GM19025 (cell line): ENCODE results near the gene DNAJC5.

Experiments
- ATAC-seq: cut with Tn5 transposase; IDR thresholded peaks from one replicate; pipeline ENCODE4 v1.9.1; 2021; ENCODE audit warnings: mild to moderate bottlenecking, low read depth, moderate library complexity; ENCODE audit not compliant: unreplicated experiment

DNAJC5 gene

DNA sequence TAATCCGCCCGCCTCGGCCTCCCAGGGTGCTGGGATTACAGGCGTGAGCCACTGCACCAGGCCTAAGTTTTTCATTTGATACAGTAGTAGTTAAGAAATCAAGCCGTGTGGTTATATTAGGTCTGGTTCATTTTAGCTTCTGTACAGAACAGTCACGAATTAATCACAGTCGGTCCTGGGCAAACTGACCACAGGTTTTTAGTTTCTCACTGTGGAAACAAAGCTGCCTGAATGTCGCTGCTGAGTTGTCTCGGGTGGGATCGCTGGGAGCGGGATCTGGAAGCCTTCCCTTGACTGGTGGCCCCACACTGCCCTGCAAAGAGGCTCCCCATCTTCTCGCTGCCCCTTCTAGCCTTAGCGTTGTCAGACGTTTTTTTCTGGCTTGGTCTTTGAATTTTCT is 42.7 kb downstream of the DNAJC5 start:
- no peak for ATAC-seq

DNA sequence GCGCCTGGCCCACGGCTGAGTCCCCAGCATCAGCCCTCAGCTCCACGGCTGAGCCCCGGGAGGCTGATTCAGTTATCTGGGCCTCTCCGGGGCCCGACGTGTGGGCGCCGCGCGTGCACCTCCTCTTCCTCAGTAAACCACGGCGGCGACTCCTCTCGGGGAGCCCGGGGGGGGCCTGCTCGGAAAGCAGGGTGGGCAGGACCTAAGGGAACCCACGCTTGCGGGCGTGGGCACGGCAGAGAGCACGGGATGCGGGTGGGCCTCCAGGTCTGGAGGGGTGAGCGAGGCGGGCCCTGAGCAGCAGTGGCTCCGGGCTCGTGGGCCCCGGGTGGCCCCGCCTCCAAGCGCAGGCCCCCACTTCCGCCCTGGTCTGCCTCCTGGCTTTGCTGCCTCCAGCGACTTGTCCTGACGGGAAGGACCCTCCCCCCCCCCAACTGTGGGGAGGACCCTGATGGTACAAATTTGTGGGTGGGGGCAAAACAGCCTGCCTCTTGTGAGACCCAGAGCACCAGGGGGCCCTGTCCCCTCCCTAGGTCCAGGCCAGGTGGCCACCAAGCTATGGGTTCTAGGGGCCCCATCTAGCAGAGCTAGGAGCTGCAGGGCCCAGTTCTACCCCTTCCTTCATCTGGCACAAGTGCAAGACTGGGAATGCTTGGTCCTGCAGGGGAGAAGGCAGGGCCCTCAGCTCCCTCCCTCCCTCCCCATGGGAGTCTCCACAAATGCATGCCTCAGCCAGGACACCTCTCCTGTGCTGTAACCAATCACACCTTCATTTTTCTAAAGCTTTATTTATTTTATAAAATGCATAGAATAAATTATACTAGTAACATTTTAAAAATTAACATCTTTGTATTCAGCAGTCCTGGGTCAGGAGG is 44.4 kb downstream of the DNAJC5 start:
- no peak for ATAC-seq

DNA sequence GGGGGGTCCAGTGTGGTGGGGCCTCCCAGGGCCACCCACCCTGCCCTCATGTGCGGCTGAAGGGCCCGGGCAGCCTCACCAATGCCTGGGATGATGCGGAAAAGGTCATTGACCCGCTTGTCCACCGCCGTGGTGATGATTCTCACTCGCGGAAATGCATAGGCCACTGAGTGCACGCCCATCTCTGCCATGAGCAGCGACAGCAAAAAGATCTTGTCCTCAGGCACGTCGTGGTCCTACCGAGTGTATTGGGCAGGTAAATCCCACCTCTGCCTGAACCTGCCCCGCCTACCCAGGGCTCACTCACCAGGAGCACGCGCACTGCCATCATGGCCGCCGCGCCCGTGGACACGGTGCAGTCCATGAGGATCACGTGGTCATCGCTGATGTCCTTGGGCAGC is 45.1 kb downstream of the DNAJC5 start:
- no peak for ATAC-seq

DNA sequence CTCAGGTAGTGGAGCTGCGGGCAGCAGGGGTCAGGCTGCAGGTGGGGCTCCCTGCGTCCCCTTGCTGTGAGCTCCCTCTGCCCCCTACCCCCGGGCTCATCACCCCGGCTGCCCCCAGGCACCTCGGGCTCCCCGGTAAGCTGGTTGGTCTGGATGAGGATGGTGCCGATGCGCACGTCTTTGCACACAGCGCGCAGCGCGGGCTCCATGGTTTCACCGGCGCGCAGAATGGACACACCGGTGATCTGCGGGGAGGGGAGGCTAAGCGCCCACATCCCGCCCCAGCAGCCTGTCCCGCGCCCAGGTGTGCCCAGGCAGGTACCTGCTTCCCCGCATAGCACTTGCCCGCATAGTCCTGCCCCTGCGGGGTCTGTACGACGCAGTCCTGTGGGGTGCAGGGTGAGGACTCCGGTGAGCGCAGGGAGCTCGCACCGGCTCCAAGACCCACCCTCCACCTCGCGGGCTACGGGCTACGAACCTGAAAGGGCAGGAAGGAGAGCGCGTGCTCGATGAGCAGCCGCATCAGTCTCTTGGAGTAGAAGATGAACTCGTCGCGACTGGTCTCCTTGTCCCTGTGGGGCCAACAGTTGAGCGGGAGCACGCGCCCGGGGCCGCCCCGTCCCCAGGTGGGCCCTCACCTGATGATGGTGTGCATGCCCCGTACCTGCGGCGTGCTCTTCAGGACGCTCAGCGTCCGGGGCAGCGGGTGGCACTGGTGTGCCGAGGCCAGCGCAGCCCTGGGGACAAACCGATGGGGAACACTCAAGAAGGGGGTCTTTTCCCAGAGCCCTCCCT is 45.7 kb downstream of the DNAJC5 start:
- ATAC-seq: no peak

DNA sequence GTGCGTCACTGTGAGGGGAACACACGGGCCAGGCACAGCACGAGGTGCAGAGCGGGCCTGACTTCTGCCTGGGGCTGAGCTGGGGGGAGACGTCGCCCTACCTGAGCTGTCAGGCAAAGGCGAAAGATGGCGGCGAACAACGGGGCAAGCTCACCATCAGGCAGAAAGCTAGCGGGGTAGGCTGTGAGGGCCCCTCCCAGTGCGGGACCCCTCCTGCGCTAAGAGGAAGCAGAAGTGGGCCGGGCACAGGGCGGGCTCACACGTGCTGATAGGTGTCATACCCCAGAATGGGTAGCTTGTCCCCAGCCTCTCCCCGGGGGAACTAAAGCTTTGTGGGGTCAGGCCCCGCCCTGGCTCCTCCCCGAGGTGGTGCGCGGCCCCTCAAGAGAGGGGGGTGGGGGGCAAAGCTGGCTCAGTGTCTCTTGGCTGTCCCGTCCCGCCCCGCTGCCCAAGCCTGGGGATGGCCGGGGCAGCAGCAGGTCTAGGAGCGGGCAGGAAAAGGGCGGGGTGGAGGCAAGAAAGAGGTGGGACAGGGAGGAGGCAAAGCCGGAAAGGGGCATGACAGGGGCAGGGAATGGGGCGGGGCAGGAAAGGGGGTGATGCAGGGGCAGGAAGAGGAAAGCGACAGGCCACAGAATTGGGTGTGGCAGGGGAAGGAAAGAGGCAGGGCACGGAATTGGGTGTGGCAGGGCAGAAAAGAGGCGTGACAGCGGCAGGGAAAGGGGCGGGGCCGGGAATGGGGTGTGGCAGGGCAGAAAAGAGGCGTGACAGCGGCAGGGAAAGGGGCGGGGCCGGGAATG is 46.6 kb downstream of the DNAJC5 start:
- ATAC-seq: no peak

DNA sequence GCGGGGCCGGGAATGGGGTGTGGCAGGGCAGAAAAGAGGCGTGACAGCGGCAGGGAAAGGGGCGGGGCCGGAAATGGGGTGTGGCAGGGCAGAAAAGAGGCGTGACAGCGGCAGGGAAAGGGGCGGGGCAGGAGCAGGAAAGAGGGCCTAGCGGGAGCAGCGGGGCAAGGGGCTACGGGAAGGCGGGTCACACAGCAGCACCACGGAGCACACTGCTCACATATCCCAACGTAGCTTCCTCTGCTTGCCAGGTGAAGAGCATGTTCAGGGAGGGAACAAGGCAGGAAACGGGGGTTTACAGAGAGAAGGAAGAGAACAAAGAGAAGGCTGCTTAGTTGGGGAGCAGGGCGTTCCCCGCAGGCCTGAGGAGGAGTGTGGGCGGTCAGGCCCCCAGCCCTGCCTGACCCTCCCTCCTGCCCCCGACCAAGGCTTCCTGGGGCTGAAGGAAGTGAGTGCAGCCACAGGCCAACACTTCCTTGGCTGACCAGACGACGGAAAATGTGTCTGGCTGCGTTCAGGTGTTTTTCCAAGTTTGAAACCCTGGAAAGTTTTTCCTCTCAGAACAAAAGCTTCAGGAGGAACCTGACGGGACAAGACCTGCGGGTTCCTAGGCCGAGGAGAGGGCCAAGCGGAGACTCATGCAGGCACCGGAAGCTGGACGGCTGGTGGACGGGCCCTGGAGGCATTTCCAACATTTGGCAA is 47.5 kb downstream of the DNAJC5 start:
- ATAC-seq: no peak

DNA sequence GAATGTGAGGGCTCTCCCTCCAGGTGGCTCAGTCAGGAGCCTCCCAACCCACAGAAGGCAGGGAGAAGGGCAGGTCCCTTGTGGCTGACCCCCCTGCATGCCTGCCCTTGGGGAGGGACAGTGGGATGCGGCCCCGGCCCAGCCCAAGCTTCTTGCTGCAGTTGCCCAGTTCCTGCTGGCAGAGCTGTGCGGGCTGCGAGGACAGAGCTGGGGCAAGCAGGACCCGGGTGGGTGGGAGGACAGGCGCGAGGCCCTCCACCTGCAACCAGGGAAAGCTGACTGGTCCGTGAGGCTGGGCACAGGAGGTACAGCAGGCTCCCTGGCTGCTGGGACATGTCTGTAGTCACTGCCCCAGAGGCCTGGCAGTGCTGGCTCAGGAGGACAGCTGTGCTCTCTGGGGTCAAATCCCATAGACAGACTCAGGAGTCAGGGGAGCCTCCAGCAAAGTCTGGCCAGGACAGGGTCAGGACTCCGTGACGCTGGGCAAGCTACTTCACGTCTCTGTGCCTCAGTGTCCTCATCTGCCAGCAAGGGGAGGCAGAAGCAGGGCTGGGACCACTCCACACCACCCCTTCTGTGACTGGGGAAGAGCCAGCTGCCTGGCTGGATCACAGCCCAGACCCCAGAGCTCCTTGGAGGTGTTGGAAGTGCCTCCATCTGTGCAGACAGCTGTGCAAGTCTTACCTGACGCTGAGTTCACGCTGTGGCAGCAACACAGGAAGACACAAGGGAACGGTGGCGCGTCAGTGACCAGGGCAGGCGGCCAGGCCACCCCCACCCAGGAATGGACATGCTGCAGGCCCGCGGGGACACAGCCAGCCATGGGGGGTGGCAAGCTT is 48.3 kb downstream of the DNAJC5 start:
- ATAC-seq: no peak

DNA sequence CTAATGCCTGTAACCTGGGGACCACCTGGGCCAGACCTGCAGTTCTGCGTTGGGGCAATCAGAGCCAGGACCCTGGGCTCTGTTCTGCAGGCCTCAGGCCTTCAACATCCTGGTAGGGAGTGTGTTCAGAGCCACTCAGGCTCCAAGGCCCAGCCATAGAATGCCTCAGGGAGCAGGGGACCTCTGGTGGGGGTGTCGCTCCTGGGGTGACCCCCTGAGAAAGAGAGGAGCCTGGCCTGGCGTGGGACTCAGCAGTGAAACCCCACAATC is 48.8 kb downstream of the DNAJC5 start:
- no peak for ATAC-seq

DNA sequence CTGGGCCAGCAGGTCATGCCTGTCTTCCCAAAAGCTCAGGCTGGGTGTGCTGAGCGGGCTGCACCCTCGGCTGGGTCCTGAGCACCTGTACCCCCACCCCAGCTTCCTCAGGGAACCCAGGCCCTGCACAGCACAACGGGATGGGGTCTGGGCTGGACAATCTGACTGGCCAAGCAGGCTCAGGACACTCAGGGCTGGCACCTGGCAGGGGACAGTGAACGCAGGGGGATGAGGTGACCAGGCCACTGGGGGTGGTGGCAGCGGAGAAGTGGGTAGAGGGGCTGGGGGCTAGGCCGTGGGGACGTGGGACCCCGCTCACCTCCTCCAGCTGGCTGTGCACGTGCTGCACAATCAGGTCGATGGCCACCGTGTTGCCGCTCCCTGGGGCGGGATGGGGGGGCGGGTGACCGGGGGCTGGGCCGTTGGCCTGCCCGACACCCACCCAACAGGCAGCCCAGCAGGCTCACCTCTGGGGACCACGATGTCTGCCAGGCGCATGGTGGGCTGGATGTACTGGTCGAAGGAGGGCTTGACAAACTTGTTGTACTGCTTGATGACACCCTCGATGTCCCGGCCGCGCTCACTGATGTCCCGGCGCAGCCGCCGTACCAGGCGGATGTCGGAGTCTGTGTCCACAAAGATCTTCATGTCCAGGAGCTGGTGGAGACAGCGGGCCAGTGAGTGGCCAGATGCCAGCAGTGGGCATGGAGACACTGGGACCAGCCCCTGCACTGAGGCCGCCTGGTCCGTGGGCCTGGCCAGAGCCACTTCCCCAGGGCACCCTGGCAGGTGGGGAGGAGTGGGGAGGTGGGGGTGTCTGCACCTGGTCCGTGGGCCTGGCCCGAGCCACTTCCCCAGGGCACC is 49.4 kb downstream of the DNAJC5 start:
- no peak for ATAC-seq

DNA sequence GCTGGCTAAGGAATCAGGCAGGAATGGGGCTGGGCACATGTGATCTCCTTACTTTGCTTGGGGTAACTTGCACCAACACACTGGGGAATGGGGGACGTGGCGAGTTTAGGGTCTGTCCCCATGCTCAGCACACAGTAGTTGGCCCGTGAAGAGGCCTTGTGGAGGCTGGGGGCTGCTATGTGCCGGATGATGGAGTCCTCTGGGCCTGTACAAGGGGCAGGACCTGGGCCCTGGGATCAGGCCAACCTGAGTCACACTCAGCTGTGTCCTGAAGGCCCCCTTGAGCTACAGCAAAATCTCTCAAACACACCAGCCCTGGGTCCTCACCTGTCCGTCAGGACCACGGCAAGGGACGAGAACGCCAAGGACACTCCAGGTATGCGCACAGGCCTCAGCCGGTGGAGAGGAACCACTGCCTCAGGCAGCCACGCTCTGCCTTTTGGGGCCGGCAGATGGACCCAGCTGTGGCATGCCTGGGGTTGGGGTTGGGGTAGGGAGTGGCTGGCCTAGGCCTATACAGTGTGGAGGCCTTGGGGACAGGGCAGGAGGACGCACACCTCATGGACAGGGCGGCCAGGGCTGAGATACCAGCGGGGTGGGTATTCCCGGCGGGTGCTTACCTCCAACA is 50.2 kb downstream of the DNAJC5 start:
- ATAC-seq: no peak

DNA sequence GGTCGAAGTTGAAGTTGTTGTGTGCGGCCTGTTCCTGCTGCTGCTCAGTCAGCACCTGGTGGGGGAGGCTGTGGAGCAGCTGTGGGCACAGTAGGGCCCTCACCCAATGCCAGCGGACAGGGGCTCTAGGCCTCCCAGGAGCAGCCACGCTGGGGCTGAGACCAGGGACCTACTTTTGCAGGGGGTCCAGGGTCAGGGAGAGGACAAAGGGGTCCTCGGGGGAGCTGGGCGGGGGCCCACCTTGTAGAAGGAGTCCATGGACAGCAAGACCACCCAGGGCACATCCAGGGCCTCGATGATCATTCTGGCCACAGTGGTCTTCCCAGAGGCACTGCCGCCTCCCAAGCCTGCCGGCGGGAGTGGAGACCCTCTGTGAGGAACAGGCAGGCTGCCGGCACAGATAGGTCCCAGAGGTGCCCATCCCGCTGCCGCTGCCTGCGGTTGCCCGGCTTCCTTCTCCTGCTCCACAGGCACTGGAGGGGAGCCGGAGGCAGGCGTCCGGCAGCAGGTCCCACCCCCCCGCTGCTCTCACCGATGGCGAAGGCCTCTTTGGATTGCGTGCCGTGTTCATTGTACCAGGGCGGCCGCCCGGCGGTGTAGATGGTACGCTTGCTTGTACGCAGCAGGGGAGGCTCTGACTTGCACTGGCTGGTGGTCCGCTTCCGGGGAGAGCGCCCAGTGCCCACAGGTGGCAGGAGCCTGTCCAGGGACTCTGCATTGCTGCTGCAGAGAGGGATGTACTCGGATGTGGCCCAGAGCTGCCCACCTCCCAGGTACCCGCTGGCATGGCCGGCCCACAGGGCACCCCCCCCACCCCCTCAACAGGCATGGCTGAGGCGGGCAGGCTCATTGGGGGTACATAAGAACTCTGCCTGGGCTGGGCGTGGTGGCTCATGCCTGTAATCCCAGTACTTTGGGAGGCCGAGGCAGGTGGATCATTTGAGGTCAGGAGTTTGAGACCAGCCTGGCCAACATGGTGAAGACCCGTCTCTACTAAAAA is 51.3 kb downstream of the DNAJC5 start:
- ATAC-seq: no peak

DNA sequence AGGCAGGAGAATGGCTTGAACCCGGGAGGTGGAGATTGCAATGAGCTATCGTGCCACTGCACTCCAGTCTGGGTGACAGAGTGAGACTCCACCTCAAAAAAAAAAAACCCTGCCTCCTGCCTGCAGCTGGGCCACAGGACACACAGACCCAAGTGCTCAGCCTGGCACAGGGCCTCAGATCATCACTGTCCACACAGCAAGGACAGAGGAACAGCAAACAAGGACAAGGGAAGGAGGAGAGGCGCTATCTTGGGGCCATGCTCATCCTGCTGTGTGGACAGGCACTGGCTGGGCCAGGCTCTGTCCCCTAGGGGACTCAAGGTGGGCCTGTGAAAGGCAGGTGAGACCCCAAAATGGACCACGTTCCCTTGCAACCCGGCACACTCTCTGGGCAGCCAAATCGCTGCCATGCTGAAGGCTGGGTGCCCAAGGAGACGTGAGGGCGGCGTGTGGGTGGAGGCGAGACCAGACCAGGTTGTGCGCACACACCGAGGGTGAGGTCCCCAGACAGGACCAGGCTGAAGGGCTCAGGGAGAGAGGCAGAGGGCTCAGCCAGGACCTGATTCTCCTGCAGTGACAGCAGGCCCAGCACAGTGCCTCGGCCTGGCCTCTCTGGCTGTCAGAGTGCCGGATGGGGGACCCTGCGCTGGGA is 52.2 kb downstream of the DNAJC5 start:
- no peak for ATAC-seq

DNA sequence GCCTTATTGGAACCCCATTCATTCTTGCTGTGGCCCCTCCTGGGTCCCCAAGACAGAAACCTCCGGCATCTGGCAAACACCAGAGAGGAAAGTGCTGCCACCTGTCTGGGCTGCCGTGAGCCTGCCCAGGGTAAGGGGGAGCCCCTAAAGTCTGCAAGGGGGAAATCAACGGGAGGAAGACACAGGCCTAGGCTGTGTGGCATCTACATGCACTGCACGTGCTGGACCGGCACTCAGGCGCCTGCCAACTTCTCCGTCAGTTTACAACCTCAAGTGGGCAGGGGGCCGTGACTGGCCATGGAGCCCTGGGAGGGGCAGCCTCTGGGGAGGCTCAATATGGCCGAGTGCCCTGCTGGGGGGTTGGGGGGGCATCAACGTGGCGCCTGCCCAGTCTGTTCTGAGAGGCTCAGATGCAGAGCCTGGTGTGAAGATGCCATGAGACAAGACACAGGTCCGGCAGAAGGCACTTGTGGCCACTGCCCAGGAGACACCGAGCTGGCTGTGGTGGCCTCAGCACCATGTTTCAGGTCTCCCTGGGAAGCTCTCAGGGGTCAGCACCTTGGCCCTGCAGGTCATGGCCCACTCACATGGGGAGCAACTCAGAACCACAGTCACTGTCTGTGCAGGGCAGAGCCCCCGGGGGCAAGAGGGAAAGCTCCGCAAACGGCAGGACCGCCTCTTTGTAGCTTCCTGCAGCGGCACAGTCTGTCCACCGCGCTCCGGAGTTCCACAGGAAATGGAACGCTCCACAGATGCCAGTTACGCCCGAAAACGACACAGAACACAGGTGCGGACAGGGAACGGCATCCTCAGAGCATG is 52.9 kb downstream of the DNAJC5 start:
- no peak for ATAC-seq

DNA sequence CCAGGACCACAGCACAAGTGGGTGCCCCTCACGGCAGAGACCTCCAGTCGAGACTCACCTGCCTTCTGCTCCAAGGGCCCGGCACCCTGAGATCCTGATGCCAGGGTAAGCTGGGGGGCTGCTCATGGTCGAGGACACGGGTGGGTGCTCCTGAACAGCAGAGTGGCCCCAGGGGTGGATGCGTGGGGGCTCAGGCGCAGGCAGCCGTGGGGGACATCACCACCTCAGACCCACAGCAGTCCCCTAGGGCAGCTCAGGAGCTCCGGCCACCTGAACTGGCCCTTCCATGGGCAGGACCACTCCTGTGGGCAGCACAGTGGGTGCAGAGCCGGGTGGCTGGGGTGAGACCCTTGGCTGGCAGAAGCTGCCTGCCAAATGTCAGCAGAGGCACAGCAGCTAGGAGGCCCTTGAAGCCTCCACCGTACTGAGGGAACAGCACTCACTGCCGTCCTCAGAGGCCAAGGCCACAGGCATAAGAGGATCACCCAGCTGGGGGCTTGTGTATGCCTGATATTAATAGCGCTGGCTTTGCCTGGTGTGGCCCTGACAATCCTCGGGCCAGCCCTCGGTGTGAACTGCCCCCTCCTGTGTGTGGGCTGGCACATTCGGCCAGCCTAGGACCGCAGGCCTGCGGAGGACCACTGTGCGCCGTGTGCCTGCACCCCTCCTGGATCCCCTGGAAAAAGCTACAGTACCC is 55.9 kb downstream of the DNAJC5 start:
- no peak for ATAC-seq
